H9 (cell line): Measurements from ENCODE around the gene ZP1. TPM values are rescaled to one million over a fixed set of nuclear protein-coding genes. Genes with fewer than 3 reads are reported as not detected.

ENCODE experiments used
- DNase-seq: peaks from one replicate; pipeline ENCODE4 v3.0.0-alpha.2; 2017
- H2AFZ ChIP-seq: one replicate; pipeline ENCODE4 v1.6.1; 2013; ENCODE audit warnings: mild to moderate bottlenecking, low read length, control low read depth, moderate library complexity
- H2AK5ac ChIP-seq: 2 replicates; pipeline ENCODE4 v1.6.1; 2013; ENCODE audit warnings: low read length, control low read depth, mixed read lengths; ENCODE audit not compliant: insufficient read length
- H2BK120ac ChIP-seq: one replicate; pipeline ENCODE4 v1.6.1; 2013; ENCODE audit warnings: low read depth, mild to moderate bottlenecking, low read length, control low read depth, inconsistent platforms; ENCODE audit not compliant: poor library complexity, severe bottlenecking
- H2BK12ac ChIP-seq: 2 replicates; pipeline ENCODE4 v1.6.1; 2013; ENCODE audit warnings: low read length, control low read depth, mixed read lengths, low read depth; ENCODE audit not compliant: insufficient read length
- H2BK15ac ChIP-seq: 2 replicates; pipeline ENCODE4 v1.6.1; 2013; ENCODE audit warnings: low read depth, low read length, control low read depth
- H2BK20ac ChIP-seq: one replicate; pipeline ENCODE4 v1.6.1; 2013; ENCODE audit warnings: low read depth, mild to moderate bottlenecking, low read length, control low read depth, inconsistent platforms; ENCODE audit not compliant: poor library complexity, severe bottlenecking
- H2BK5ac ChIP-seq: 2 replicates; pipeline ENCODE4 v1.6.1; 2013; ENCODE audit warnings: low read length, control low read depth, mixed read lengths; ENCODE audit not compliant: insufficient read length
- H3K14ac ChIP-seq: 2 replicates; pipeline ENCODE4 v1.6.1; 2013; ENCODE audit warnings: low read length, control low read depth; ENCODE audit not compliant: insufficient read depth
- H3K18ac ChIP-seq: 2 replicates; pipeline ENCODE4 v1.6.1; 2013; ENCODE audit warnings: low read depth, mild to moderate bottlenecking, mixed read lengths, low read length, control low read depth; ENCODE audit not compliant: insufficient read length
- H3K23ac ChIP-seq: 2 replicates; pipeline ENCODE4 v1.6.1; 2013; ENCODE audit warnings: low read length, control low read depth, mixed read lengths, low read depth; ENCODE audit not compliant: insufficient read length
- H3K23me2 ChIP-seq: 2 replicates; pipeline ENCODE4 v1.6.1; 2013; ENCODE audit warnings: low read depth, mild to moderate bottlenecking, mixed read lengths, low read length, control low read depth; ENCODE audit not compliant: insufficient read length, poor library complexity, severe bottlenecking
- H3K27ac ChIP-seq: 2 replicates; pipeline ENCODE4 v1.5.1; 2013; ENCODE audit warnings: low read length, control low read depth, mixed read lengths, low read depth; ENCODE audit not compliant: insufficient read length
- H3K27me3 ChIP-seq: 2 replicates; pipeline ENCODE4 v1.6.1; 2013; ENCODE audit warnings: low read length, control low read depth, inconsistent platforms; ENCODE audit not compliant: insufficient read depth
- H3K4ac ChIP-seq: 2 replicates; pipeline ENCODE4 v1.6.1; 2013; ENCODE audit warnings: low read depth, mild to moderate bottlenecking, control low read depth, inconsistent platforms, low read length, moderate library complexity
- H3K4me1 ChIP-seq: 2 replicates; pipeline ENCODE4 v1.6.1; 2013; ENCODE audit warnings: low read length, control low read depth, inconsistent platforms; ENCODE audit not compliant: insufficient read depth
- H3K4me2 ChIP-seq: 2 replicates; pipeline ENCODE4 v1.6.1; 2013; ENCODE audit warnings: low read length, control low read depth, mixed read lengths; ENCODE audit not compliant: insufficient read length, insufficient read depth
- H3K56ac ChIP-seq: 2 replicates; pipeline ENCODE4 v1.6.1; 2013; ENCODE audit warnings: low read depth, mild to moderate bottlenecking, mixed read lengths, low read length, control low read depth; ENCODE audit not compliant: insufficient read length
- H3K79me1 ChIP-seq: 2 replicates; pipeline ENCODE4 v1.6.1; 2013; ENCODE audit warnings: low read depth, mild to moderate bottlenecking, moderate library complexity, low read length, control low read depth, inconsistent platforms; ENCODE audit not compliant: insufficient read depth, poor library complexity, severe bottlenecking
- H3K79me2 ChIP-seq: 2 replicates; pipeline ENCODE4 v1.6.1; 2013; ENCODE audit warnings: low read length, control low read depth, inconsistent platforms; ENCODE audit not compliant: insufficient read depth
- H3K9ac ChIP-seq: 2 replicates; pipeline ENCODE4 v1.6.1; 2013; ENCODE audit warnings: low read length, control low read depth, mixed read lengths; ENCODE audit not compliant: insufficient read length; ENCODE audit errors: extremely low read depth
- H3K9me3 ChIP-seq: one replicate; pipeline ENCODE4 v1.6.1; 2013; ENCODE audit warnings: low read depth, low read length, inconsistent platforms; ENCODE audit not compliant: control insufficient read depth
- H3T11ph ChIP-seq: one replicate; pipeline ENCODE4 v1.6.1; 2013; ENCODE audit warnings: mild to moderate bottlenecking, low read length, control low read depth, inconsistent platforms
- H4K20me1 ChIP-seq: one replicate; pipeline ENCODE4 v1.6.1; 2013; ENCODE audit not compliant: control insufficient read depth, insufficient read length, insufficient read depth
- H4K5ac ChIP-seq: 2 replicates; pipeline ENCODE4 v1.6.1; 2013; ENCODE audit warnings: low read depth, mild to moderate bottlenecking, mixed read lengths, low read length, control low read depth; ENCODE audit not compliant: insufficient read length
- H4K8ac ChIP-seq: replicated peaks from 2 replicates; pipeline ENCODE4 v1.6.1; 2013; ENCODE audit warnings: low read length, control low read depth, mixed read lengths, low read depth; ENCODE audit not compliant: insufficient read length
- H4K91ac ChIP-seq: 2 replicates; pipeline ENCODE4 v1.6.1; 2013; ENCODE audit warnings: low read depth, mild to moderate bottlenecking, moderate library complexity, mixed read lengths, low read length, control low read depth; ENCODE audit not compliant: insufficient read length
- H3K27ac Mint-ChIP-seq, 3 experiments: 2 replicates in 2 of 3; 3 replicates in 1 of 3; pipeline ENCODE4 v1.8.0; 2020 to 2021; ENCODE audit warnings: mixed read lengths in 3 of 3, mild to moderate bottlenecking in 1 of 3, moderate library complexity in 1 of 3
- H3K27me3 Mint-ChIP-seq: 2 replicates; pipeline ENCODE4 v1.8.0; 2021; ENCODE audit warnings: low read depth, mild to moderate bottlenecking, moderate library complexity, mixed read lengths
- H3K36me3 Mint-ChIP-seq, 3 experiments: 2 replicates in 2 of 3; 3 replicates in 1 of 3; pipeline ENCODE4 v1.8.0; 2020 to 2021; ENCODE audit warnings: low read depth in 3 of 3, mixed read lengths in 3 of 3; ENCODE audit not compliant: insufficient read depth in 1 of 3
- H3K4me1 Mint-ChIP-seq, 2 experiments: 2 replicates each; pipeline ENCODE4 v1.8.0; 2020; ENCODE audit warnings: mixed read lengths in 2 of 2
- H3K4me3 Mint-ChIP-seq, 2 experiments: 2 replicates in 1 of 2; 3 replicates in 1 of 2; pipeline ENCODE4 v1.8.0; 2020 to 2021; ENCODE audit warnings: mild to moderate bottlenecking in 2 of 2, mixed read lengths in 2 of 2, moderate library complexity in 1 of 2
- H3K9me3 Mint-ChIP-seq, 2 experiments: 2 replicates in 1 of 2; 3 replicates in 1 of 2; pipeline ENCODE4 v1.8.0; 2020; ENCODE audit warnings: mild to moderate bottlenecking in 2 of 2, mixed read lengths in 2 of 2, moderate library complexity in 1 of 2
- WGBS: extraction: QIAGEN DNeasy Blood & Tissue Kit; methylation state at CpG from one replicate; pipeline ENCODE4 v1.1.7; 2013; ENCODE audit warnings: missing lambda C conversion rate, low lambda C conversion rate, mixed read lengths; ENCODE audit not compliant: insufficient read length; ENCODE audit errors: extremely low coverage; 5-methylcytosine and 5-hydroxymethylcytosine counted together
- total RNA-seq: library from RNA; stranded (reverse); gene quantifications from 2 replicates; pipeline ENCODE4 v1.2.1, GENCODE V29; 2021
- TF ChIP-seq, protein P1 (sequence below): fragments of 200-600 bp; sonication (generic); conservative IDR thresholded peaks from 3 replicates; pipeline ENCODE4 v1.8.0; 2021; ENCODE audit warnings: antibody characterized with exemption, mild to moderate bottlenecking

Gene ZP1
- total RNA-seq, 1 experiment from 2014 or later = not detected

DNA sequence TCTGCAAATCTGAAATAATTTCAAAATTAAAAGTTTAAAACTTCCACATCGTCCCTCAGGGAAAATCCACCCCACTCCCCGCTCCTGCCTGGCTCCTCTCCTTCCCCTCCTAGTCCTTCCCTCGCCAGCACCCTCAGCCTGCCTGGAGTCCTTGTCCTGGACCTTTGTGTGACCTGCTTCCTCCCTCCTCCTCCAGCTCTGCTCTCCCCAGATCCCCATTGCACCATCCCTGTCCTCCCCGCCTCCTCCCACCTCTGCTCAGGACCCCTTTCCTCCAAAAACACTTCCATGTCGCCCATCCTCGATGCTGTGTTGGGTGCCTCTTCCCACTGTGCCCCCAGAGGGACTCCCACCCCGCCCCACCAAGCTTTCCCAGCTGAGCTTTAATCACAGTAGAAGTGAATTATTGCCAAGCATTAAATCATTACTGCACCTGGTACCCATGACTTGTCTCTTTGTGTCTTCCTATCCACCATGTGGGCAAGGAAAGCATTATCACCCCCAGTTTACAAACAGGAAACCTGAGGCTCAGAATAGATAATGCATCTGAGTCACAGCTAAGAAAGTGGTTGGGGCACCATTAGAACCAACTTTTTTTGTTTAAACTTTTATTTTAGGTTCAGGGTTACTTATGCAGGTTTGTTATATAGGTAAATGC lies 2.4 kb upstream of the ZP1 start:
- no peaks in the 10 kb centered on the region for H4K20me1 ChIP-seq
- H3K4me1 ChIP-seq = no peaks in the 10 kb centered on the region
- TF ChIP-seq, protein P1, sequence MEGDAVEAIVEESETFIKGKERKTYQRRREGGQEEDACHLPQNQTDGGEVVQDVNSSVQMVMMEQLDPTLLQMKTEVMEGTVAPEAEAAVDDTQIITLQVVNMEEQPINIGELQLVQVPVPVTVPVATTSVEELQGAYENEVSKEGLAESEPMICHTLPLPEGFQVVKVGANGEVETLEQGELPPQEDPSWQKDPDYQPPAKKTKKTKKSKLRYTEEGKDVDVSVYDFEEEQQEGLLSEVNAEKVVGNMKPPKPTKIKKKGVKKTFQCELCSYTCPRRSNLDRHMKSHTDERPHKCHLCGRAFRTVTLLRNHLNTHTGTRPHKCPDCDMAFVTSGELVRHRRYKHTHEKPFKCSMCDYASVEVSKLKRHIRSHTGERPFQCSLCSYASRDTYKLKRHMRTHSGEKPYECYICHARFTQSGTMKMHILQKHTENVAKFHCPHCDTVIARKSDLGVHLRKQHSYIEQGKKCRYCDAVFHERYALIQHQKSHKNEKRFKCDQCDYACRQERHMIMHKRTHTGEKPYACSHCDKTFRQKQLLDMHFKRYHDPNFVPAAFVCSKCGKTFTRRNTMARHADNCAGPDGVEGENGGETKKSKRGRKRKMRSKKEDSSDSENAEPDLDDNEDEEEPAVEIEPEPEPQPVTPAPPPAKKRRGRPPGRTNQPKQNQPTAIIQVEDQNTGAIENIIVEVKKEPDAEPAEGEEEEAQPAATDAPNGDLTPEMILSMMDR = no peak
- H2BK12ac ChIP-seq = no peak overlapping the region
- H2BK120ac ChIP-seq = no peak overlapping the region
- peaks cover 2% of the 10 kb centered on the region; the same call in 1 of the 2 replicates for H3K27me3 Mint-ChIP-seq
- no peak overlapping the region for H3K14ac ChIP-seq
- no peak overlapping the region for H3K4me2 ChIP-seq
- H3K27ac ChIP-seq = no peak overlapping the region
- no peak overlapping the region for H3K9ac ChIP-seq
- no peak overlapping the region for H3K18ac ChIP-seq
- no peak overlapping the region for H2AFZ ChIP-seq
- H3K27ac Mint-ChIP-seq = no peak overlapping the region
- no CpG with 5 or more reads among the region's 7 CpGs for WGBS
- H2BK15ac ChIP-seq = no peak overlapping the region
- no peaks in the 10 kb centered on the region; a peak in 1 of 7 replicates for H3K36me3 Mint-ChIP-seq
- no peaks in the 10 kb centered on the region for H3K79me2 ChIP-seq
- no peak overlapping the region for H3T11ph ChIP-seq
- no peaks in the 10 kb centered on the region for H3K79me1 ChIP-seq
- H2AK5ac ChIP-seq = no peak overlapping the region
- H3K23me2 ChIP-seq = no peaks in the 10 kb centered on the region
- no peak overlapping the region for H4K8ac ChIP-seq
- H3K9me3 ChIP-seq = no peaks in the 10 kb centered on the region
- H3K4ac ChIP-seq = no peak overlapping the region
- H3K9me3 Mint-ChIP-seq = peaks cover 0 to 2% of the 10 kb centered on the region in 2 experiments; a peak in 1 of 5 replicates
- no peak for DNase-seq
- H3K4me3 Mint-ChIP-seq = no peak overlapping the region
- no peaks in the 10 kb centered on the region for H3K27me3 ChIP-seq
- no peak overlapping the region for H3K23ac ChIP-seq
- no peak overlapping the region for H3K56ac ChIP-seq
- no peak overlapping the region for H4K91ac ChIP-seq
- H2BK20ac ChIP-seq = no peak overlapping the region
- H2BK5ac ChIP-seq = no peak overlapping the region
- peaks cover 0 to 2% of the 10 kb centered on the region in 2 experiments; a peak in 2 of 4 replicates for H3K4me1 Mint-ChIP-seq
- H4K5ac ChIP-seq = no peak overlapping the region
